ENCODE results near the gene LMAN1L.

Gene LMAN1L

DNA sequence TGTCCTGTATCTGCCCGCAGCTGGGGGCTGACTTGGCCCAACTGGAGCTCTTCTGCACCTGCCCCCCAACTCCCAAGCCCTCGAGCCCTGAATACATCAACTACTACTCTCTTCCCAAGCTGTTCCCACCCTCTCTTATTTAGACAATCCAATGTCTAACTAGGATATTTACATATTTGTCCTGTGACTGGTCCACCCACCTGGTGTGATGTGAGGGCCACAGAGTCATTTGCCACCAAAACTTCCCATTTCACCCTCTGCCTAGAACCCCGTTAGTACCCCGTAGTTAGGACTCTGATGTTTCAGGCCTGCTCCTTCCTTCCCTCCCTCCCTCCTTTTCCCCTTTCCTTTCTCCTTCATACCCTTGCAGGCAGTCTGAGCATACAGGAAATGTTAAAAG, 20.2 kb downstream of the LMAN1L start:
- TF ChIP-seq, protein P1, sequence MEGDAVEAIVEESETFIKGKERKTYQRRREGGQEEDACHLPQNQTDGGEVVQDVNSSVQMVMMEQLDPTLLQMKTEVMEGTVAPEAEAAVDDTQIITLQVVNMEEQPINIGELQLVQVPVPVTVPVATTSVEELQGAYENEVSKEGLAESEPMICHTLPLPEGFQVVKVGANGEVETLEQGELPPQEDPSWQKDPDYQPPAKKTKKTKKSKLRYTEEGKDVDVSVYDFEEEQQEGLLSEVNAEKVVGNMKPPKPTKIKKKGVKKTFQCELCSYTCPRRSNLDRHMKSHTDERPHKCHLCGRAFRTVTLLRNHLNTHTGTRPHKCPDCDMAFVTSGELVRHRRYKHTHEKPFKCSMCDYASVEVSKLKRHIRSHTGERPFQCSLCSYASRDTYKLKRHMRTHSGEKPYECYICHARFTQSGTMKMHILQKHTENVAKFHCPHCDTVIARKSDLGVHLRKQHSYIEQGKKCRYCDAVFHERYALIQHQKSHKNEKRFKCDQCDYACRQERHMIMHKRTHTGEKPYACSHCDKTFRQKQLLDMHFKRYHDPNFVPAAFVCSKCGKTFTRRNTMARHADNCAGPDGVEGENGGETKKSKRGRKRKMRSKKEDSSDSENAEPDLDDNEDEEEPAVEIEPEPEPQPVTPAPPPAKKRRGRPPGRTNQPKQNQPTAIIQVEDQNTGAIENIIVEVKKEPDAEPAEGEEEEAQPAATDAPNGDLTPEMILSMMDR (IDR thresholded peaks at IDR 0.05; ENCODE audit: borderline replicate concordance, insufficient read depth, low read depth, low read length), result no peak
- no peak overlapping the region for H3K4me3 ChIP-seq (ENCODE audit: low read depth, low read length)

DNA sequence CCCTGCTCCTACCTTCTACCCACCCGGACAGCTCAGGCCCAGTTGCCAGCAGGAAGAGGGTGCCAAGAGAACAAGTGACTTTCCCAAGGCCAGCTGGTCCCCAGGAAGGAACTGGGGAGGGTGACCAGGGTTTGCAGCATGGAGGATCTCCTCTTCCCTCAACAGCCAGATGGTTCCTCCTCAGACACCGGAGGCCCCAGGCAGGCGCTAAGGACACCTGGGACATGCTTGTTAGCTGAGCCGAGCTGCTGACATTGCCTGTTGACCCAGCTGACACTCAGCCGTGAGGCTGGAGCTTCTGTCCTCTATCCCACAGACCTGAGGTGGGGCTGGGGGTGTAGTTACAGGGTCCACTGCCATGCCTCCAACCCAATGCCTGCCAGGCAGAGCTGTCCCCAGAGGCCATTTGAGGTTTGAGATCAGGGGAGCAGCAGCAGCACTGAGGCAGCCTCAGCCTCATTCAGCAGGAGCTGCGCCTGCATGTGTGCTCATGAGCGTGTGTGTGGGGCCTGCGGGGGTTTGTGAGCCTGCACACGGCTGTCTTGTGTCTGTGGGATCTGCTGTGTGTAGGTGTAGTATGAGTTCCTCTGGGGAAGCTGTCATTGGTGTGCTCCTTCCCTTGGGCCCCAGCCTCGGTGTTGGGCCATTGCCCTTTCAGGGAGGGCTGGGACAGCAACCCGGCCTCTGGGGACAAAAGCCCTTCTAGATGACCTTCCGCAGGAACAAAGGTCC, 20.9 kb downstream of the LMAN1L start:
- TF ChIP-seq, protein P1 (IDR thresholded peaks at IDR 0.05; ENCODE audit: borderline replicate concordance, insufficient read depth, low read depth, low read length), result no peak
- H3K4me3 ChIP-seq (ENCODE audit: low read depth, low read length), result no peak overlapping the region

DNA sequence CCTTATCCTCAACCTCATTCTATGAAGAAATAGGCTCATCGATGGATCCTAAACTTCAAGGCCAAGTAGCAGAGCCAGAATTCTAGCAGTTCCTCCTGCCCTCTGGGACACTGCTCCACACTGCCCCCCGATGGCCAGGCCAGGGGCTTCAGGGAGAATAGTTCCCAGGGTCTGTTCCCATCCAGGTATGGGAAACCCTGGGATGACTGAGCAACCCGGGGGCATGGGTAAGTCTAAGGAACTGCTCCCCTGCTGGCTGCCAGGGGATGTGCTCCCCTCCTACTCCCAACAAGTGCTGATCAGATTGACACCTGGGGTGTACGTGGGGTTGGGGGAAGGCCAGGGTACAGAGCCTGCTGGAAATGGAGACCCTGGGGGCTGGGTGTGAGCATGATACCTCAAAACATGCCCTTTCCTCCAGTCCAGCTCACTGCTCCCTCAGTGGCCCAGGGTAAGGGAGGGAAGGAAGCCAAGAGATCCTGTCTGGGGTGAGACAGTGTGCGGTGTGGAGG, 22.7 kb downstream of the LMAN1L start:
- TF ChIP-seq, protein P1 (IDR thresholded peaks at IDR 0.05; ENCODE audit: borderline replicate concordance, insufficient read depth, low read depth, low read length), result peak; percentile 86
- no peak overlapping the region for H3K4me3 ChIP-seq (ENCODE audit: low read depth, low read length)

DNA sequence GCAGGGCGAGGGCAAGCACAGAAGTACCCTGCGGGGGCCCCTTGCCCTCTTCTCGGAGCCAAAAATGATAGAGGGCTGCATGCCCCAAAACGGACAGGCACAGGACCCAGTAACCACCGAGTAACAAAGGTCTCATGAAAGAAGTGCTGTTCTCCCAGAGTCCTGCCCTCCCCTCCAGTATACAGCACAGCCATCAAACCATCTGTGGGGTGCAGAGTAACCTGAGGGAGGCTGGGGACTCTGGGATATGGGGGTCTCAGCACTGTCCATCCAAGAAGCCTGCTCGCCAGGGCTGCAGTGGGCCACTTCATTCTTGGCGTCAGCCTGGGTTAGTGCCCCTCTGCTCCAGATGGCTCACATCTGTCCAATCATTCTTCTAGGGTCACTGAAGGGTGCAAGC, 24.2 kb downstream of the LMAN1L start:
- no peak overlapping the region for H3K4me3 ChIP-seq (ENCODE audit: low read depth, low read length)
- TF ChIP-seq, protein P1 (IDR thresholded peaks at IDR 0.05; ENCODE audit: borderline replicate concordance, insufficient read depth, low read depth, low read length), result no peak

DNA sequence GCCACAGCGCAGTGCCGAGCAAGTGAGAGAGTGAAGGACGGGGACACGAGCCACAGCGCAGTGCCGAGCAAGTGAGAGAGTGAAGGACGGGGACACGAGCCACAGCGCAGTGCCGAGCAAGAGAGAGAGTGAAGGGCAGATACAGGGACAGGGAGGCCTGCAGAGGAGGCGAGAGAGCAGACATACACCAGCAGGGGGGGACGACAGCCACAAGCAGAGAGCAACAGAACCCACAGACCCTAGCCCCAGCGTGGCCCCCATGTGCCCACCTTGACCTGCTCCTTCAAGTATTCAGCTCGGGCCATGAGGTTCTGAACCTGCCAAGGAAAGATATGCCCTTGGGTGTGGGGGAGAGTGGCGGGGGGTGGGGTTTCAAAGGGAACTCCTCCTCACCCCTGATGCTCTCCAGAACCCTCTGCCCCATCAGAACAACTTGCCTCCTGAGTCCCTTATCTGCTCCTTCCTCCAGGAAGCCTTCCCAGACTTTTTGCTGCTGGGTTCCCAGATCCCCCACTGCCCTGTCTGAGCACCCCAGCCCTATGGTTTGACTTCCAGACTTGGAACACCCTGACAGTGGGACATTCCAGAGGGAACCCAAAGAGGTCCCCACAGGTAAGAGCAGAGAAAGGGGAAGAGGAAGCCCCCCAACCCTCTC, 25.0 kb downstream of the LMAN1L start:
- no peak overlapping the region for H3K4me3 ChIP-seq (ENCODE audit: low read depth, low read length)
- TF ChIP-seq, protein P1 (IDR thresholded peaks at IDR 0.05; ENCODE audit: borderline replicate concordance, insufficient read depth, low read depth, low read length), result no peak

DNA sequence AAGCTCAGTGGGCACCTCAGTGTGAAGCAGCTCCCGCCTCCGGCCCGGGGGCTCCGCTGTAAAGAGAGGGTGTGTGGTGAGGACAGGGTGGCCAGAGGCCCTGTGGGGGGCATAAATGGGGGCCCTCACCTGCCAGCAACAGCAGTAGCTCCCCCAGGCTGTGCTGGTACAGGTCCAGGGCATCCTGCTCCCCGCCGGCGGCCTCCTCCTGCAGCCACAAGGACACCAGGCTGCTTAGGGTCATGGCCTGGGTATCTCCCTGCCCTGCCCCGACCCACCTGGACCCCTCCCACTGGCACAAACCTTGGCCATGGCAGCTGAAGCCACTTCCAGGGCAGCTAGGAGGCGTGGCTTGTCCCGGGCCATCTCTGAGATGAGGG, 25.5 kb downstream of the LMAN1L start:
- no peak overlapping the region for H3K4me3 ChIP-seq (ENCODE audit: low read depth, low read length)

More for the DNA sequence above, 25.5 kb downstream of the LMAN1L start:
- TF ChIP-seq, protein P1 (IDR thresholded peaks at IDR 0.05; ENCODE audit: borderline replicate concordance, insufficient read depth, low read depth, low read length), result no peak

Measured in GM12875 (cell line).